ENCODE measurements around the gene FOXC1.

FOXC1 gene

DNA sequence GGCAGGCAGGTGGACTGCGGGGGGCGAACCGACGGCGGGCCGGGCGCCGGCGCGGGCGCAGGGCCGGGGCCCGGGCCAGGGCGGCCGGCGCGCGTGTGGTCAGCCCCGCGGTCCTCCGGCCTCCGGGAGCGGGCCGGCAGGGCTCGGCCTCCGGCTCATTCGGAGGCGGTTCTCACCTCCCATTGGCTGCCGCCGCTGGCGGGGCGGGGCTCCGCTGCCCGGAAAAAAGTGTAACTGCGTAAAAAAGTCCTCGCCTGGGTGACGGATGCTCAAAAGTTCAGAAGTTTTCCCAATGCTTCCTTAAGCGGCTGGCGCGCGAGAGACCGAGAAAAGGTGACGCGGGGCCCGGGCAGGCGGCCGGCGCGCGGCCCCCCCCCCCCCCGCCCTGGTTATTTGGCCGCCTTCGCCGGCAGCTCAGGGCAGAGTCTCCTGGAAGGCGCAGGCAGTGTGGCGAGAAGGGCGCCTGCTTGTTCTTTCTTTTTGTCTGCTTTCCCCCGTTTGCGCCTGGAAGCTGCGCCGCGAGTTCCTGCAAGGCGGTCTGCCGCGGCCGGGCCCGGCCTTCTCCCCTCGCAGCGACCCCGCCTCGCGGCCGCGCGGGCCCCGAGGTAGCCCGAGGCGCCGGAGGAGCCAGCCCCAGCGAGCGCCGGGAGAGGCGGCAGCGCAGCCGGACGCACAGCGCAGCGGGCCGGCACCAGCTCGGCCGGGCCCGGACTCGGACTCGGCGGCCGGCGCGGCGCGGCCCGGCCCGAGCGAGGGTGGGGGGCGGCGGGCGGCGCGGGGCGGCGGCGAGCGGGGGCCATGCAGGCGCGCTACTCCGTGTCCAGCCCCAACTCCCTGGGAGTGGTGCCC is at the start of gene FOXC1:
Gene FOXC1 (plus strand): TSS at position 268 of the 849 bp plus-strand sequence. CDS start 531 bp downstream, at position 799.
- DNase-seq = peak; percentile 40

DNA sequence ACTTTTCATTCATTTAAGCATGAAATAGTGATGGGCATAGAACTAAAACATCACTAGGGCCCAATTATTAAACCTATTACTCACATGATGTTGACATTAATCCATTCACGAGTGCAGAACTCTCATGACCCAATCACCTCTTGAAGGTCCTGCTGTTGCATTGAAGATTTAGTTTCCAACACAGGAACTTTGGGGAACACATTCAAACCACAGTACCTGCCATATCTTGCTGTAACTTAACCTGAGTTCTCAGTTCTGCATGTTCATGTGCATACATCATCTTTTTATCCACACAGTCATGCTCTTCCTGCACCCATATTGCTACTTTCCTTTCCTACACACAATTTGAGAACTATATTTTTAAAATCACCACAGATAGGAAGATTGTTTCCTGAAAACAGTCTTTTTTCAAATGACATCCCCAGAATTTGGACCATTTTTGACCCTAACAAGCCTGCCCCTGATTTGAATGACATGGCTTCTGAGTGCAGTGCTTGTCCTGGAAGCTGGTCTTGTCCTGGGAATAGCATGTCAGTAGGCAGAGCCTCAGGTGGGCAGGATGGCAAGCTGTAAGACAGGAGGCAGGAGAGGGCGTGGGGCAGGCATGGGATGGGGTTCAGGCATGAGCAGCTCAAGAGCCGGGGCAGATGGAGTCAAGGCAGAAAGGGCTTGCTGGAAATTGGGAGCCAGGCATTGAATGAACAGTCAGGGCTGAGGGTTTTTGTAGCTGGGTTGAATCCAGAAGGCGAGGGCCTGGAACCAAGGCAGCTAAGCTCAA is 49.2 kb upstream of the FOXC1 start:
- DNase-seq = no peak

DNA sequence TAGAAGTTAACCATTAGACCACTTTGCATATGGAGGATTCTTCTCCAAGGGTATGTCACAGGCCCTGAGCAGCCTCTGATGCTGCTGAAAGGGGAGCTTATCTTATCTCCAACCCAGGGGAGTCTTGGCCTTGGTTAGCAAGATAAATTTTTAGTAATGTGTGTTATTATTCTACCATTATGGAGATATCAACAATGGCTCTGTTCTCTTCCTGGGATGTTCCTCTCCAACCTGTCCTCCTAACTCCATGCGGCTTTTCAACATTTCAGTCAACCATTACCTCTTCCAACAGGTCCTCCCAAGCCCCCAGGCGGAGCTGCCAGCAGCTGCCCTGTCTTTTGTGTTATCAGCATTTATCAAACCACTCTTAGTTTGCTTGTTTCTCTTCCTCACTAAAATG is 48.4 kb upstream of the FOXC1 start:
- DNase-seq = no peak

DNA sequence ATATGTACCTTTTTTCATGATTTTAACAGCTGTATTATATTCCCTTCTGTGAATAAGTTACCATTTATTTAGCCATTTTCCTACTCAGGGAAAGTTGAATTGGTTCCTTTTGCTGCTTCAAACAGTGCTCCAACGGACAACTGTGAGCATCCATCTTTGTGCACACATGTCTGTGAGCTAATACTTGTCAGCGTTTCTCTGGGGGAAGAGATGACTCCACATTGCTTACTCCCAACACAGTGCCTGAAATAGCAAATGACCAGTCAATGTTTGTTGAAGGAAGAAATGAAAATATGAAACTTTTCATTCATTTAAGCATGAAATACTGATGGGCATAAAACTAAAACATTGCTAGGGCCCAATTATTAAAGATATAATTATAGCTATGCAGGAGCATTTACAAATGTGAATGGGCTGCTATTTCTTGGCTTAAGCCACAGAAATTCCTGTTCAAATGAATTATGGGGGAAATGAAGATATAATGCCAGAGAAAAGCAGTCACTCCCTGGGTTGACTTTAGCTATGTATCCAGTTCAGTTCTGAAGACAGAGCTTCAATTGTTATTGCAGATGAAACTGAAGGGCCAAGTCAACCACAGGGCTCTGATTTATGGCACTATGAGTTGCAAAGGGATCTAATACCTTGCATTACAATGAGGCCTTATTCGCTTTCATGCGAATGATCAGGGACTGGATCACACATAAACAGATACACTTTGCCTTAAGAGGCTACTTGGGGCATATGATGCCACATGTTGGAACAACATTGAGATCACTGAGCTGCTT is 47.4 kb upstream of the FOXC1 start:
- no peak for DNase-seq

DNA sequence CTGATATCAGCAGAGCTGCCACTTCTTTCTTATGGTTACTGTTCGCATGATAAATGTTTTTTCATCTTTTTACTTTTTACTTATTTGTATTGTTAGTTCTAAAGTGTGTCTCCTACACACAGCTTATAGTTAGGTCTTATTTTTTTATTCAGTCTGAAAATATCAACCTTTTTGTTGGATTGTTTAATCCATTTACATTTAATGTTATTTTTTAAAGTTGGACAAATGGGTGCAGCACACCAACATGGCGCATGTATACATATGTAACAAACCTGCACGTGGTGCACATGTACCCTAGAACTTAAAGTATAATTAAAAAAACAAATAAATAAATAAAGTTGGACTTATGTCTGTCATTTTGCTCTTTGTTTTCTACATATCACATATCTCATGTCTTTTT is 40.3 kb upstream of the FOXC1 start:
- DNase-seq = no peak

DNA sequence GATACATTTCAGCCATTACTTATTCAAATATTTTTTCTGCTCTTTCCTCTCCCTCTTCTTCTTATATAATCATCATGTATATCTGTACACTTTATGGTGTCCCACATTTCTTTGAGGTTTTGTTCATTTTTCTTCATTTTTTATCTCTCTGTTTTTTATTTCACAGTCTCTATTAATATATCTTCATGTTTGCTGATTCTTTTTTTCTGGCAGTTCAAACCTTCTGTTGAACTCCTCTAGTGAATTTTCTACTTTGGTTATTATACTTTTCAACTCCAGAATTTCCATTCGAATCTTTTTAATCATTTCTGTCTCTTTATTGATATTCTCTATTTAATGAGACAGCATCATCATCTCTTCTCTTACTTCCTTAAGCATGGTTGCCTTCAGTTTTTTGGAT is 38.9 kb upstream of the FOXC1 start:
- DNase-seq = no peak

DNA sequence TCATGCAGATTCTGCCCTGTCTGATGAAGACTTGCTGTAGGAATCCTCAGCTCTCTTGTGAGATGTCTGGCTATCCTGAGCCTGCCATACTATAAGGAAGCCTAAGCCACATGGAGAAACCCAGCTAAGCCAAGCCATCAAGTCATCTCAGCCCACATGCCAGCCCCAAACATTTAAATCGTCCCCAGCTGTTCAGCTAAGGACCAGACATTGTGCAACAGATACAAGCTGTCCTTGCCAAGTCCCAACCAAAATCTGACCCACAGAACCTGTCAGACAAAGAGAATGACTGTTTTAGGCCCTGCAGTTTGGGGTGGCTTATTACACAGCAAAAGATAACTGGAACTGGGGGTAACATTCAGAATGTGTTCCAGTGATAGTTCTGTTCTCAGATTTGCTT is 36.8 kb upstream of the FOXC1 start:
- DNase-seq = no peak

DNA sequence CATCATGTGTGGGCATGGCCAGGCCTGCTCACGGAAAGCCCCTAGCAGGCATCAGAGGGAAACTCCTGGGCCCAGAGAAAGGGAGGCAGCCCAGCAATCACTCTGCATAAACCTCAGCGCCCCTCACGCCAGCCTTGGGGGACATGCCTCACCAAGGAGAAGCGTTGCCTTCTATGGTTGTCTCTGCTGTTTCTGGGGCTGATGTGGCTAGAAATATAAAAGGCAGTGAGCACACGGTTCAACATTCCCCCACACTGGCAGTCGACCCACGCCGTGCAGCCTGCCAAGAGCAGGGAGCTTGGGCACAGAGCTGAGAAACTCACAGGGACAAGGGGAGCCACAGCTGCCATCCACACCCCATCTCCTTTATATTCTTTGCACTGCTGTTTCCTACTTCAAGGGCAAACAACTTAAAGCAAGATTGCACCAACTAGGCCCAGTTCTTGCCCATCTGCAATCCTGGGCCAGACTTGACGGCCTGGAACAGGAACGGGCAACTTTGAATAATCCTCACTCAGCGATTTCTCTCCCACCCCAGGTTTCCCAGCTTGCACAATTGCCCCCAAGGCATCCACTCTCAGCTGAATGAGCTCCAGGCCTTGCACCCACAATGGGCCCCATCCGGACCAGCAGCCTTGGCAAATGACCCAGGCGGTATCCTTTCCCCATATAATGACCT is 35.5 kb upstream of the FOXC1 start:
- DNase-seq = peak; percentile 56

DNA sequence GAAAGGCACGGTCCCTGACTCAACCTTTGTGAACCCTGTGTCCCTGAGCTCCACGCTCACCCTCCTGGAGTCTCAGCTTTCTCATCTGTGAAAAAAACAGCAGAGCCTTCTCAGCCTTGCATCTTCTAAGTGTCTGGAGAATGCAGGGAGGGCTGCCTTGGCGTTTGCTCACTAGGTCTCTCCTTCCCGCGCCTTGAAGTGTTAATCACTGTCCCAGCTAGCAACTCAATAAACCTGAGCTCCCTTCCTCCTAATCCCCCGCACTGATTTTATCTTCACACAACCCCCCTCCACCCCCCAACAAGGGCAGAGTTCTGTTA is 34.9 kb upstream of the FOXC1 start:
- DNase-seq = no peak

DNA sequence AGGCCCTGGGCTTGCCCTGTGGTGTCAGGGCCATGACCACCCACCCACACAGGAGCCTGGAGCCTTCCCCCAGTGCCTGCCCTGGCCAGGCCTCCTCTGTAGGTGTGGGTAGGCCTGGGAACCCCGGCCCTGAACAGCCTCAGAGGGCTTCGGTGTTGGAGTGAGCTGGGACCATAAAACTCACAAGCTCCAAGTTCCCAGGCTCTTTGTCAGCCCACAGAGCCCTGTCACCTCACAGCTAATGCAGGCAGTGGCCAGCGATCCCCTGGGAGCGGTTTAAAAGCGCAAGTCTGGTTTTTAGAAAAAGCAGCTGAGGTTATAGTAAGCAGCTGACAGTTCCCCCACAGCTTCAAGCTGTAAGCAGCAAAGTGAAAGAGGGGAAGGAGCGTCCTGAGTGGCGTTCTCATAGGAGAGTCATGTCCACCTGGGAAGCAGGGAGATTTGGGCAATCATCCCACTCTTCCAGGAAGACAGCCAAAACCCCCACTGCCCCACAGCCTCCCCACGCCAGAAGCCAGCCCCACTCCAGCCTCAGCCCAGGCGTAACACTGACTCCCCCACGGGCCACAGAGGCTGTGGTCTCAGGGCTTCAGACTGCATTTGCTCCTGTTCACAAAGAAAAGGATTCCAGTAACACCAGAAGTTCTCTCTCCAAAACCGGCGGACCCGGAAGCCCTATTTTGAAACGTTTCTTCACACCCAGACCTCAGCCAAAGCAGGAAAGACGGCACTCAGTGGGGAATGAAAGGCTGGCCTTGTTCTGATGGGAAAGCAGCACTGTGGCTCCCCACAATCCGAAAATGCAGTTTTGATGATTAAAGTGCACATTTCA is 34.3 kb upstream of the FOXC1 start:
- DNase-seq = peak; percentile 23

DNA sequence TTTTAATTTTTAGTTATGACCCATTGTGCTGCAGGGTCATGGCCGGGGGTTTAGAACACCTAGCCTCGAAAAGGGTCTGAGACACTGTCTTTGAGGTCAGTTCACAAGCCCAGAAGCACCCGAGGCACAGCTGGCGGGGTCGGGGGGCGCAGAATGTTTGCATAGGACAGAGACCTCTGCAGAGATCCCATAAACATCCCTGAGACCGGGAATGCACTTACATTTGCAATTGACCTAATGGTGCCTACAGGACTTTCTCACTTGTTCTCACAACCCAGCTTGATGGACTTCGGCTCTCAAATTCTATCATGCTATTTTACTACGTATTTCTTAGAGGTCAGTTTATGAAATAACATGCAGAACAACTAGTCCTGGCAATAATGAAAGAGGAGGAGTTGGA is 33.5 kb upstream of the FOXC1 start:
- no peak for DNase-seq

DNA sequence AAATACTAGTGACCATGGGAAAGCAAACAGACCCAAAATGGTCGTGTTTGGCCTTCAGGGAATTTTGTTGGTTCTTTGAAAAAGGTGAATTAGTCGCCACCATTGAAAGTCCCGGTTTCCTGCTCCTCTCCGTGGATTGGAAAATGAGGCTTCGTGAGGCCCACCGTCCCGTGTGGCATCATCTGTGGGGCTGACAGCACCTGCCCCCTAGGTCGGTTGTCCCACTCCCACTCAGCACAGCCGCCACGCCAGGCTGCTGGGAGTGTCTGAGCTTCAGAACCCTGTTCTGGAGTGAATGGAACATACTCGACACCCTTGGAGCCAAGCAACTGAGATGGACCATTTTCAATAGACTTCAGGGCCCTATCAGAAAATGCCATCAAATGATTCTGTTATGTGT is 33.0 kb upstream of the FOXC1 start:
- DNase-seq = no peak

DNA sequence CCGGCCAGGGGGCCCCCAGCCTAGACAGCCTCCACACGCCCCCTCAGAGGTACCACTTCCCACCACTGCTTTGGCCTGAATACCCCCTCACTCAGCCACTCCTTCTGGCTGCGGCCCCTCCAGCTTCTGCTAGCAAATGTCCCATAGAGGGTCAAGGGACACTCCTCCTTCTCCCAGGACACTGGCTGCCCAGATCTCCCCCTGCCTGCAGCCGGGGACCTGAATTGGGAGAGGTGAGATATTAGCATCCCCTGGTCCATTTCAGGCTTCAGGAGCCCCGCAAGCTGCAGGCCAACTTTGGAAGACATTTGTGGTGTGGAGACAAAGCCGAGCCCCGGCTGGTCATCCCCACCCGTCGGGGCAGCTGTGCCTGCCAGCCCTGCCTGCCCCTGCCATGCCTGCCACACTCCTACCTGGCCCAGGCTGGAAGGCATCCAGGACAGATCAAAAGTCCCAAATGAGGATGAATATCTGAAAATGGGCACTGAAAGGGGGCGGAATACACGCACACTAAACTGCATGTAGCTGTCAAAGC is 32.5 kb upstream of the FOXC1 start:
- no peak for DNase-seq

DNA sequence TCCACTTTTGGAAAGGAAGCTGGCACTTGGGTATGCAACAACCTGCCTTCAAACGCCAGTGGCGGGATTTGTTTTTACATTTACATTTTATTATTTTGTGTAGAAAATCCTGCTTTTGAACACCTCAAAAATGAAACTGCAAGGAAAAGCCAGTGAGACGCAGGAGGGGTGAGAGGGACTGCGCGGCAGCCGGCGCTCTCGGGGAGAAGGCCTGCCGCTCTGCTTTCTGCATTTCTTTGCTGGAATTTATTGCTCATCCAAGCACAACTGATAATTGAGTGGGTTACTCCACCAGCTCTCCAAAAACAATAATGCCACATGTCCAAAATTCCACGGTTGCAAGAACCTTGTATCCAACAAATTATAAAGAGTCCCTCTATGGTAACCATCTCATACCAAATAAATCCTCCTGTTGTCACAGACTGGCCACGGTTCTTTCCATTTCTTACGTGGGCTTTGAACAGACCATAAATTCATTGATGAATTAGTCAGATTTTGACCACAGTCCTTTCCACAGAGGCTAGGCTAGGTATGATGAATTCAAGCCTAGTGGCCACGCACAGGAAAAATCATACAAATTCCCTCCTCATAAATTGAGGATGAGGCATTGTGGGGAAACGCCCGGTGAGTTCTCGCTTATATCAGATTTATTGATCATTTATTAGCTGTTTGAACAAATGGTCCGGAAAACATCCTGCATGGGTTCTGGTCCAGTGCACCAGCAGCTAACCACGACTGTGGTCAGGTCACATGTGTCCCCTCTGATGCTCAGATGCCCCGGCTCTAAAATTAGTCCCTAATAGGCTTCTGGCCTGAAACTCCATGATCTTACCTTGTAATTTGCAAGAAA is 31.6 kb upstream of the FOXC1 start:
- DNase-seq = no peak

DNA sequence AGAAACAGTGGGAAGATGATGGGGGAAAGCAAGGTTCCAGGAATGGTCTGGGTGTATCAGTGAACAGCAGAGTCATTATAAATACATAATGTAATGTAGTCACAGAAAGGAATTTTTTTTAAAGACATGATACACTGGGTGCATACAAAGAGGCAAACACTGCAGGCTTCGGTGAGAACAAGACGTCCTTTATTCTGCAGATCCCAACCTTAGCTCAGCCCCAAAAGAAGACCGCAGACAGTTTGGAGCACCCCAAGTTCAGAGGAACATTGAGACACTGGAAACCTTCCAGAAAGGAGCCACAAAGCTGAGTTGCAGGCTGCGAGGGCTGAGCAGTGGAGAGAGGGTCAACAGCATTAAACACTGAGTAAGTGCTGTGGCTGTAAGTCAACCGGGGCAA is 30.6 kb upstream of the FOXC1 start:
- no peak for DNase-seq

DNA sequence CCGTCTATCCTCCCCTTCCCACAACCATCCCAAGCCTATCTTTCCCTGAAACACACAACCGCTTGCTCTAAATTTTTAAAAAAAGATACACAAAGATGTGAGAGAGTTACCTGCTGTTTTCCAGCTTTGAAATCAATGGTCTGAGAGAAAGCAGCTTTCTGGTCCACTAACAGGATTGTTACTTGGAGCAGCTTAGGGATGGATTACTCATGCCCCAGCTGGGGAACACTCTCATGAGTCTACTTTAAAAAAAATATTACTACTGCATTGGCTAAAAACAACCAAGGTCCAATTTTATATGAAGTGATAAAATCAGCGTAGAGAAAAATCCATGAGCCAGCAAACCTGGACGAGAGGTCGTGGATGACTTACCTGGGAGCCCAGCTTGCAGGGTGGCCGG is 29.6 kb upstream of the FOXC1 start:
- no peak for DNase-seq

DNA sequence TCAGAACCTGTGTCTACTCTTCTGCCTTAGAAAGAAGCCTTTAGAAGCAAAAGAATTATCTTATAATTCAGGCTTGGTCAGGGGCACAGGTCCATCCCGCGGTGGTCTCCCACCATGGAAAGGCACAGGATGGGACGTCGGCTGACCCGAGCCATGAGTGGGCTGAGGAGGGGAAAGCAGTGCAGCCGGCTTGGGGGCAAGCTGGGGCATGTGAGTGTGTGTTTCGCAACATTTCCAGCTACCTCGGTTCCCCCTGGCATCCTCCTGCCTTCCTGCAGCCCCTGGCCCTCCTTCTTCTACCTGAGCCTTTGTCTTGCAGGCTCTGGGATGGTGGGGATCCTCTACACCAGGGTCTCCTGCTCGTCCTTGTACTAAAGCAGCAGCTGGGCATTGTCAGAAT is 29.1 kb upstream of the FOXC1 start:
- DNase-seq = no peak

DNA sequence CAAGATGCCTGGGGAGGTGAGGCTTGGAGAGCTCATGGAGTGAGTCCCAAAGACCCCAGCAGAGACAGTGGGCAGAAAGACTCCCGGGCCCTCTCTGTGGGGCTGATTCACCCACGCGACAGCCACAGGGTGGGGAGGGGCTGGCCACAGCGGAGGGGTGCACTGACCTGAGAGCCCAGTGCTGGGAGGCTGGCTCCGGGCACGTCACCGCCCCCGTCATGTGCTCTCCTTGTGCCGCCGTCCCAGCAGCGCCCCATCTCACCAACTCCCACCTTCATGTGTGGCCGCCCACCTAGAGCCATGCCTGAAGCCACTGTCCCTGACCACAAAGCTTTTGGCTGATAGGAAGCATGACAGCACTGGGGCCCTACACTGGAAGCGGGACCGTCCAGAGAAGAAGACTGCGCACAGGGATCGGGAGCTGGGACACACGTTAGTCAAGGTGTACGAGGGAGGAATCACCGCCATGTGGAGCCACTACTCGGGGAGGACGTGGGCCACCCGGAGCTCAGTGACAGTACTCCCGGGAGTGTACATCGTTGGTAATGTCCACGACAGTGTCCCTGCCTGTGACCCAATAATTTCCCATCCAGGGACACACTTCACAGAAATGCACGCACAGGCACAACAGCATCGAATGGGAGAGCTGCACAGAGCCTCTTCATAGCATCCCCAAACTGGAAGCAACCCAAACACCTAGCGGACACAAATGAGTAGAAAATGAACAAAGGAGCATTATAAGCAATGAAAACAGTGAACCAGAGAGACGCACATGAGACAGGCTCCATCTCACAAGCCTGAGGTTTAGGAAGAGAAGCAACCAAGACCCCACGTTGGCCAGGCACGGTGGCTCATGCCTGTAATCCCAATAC is 28.4 kb upstream of the FOXC1 start:
- DNase-seq = peak; percentile 36

DNA sequence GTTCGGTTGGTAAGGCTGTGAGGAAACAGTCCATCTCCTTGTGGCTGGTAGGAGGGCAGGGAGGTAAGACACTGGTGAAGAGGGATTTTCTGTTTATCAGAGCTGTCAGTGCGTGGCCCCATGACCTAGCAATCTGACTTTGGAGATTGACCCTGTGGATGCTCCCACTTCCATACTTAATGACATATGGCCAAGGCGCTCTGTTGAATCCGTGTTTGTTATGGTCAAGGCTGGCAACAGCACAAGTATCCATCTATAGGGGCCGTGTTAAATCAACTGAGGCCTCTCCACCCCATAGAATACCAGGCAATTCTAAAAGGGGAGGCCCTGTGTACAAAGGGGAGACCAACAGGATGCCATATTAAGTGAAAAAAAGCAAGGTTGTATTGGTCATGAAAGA is 25.6 kb upstream of the FOXC1 start:
- no peak for DNase-seq

Data from midbrain (tissue), 1 donor.